GM18507 (cell line): ENCODE measurements around the gene ARTN.

Source experiments
- DNase-seq: peaks from one replicate; pipeline ENCODE4 v3.0.0; 2011; ENCODE audit warnings: low read depth; ENCODE audit not compliant: insufficient read length; ENCODE audit errors: extremely low spot score
- FAIRE-seq: peaks from 2 replicates; lab custom pipeline; 2011; peaks lifted over from hg19 to GRCh38; lab: Jason Lieb, UNC

Gene ARTN

GRCh38 chr1:43980255-43981134, 46.9 kb downstream of the ARTN start:
- no peak for DNase-seq
- FAIRE-seq = no peak

GRCh38 chr1:43981135-43981491, 47.5 kb downstream of the ARTN start:
- DNase-seq (no peak), FAIRE-seq (no peak)

- DNase-seq = no peak
- FAIRE-seq = no peak
Observed at GRCh38 chr1:43981636-43982035, 48.0 kb downstream of the ARTN start.

- FAIRE-seq (no peak), DNase-seq (no peak)
Observed at GRCh38 chr1:43982241-43982640, 48.6 kb downstream of the ARTN start.

GRCh38 chr1:43982808-43983207, 49.2 kb downstream of the ARTN start:
- FAIRE-seq = no peak
- no peak for DNase-seq

- no peak for FAIRE-seq
- no peak for DNase-seq
Observed at GRCh38 chr1:43983253-43983899, 49.8 kb downstream of the ARTN start.

GRCh38 chr1:43984855-43985254, 51.3 kb downstream of the ARTN start:
- no peak for DNase-seq
- FAIRE-seq = no peak

- DNase-seq = no peak
- no peak for FAIRE-seq
Observed at GRCh38 chr1:43985984-43986595, 52.5 kb downstream of the ARTN start.

GRCh38 chr1:43986712-43987111, 53.1 kb downstream of the ARTN start:
- no peak for DNase-seq
- FAIRE-seq = no peak
